Measurements from ENCODE around the gene MED10.

DNA sequence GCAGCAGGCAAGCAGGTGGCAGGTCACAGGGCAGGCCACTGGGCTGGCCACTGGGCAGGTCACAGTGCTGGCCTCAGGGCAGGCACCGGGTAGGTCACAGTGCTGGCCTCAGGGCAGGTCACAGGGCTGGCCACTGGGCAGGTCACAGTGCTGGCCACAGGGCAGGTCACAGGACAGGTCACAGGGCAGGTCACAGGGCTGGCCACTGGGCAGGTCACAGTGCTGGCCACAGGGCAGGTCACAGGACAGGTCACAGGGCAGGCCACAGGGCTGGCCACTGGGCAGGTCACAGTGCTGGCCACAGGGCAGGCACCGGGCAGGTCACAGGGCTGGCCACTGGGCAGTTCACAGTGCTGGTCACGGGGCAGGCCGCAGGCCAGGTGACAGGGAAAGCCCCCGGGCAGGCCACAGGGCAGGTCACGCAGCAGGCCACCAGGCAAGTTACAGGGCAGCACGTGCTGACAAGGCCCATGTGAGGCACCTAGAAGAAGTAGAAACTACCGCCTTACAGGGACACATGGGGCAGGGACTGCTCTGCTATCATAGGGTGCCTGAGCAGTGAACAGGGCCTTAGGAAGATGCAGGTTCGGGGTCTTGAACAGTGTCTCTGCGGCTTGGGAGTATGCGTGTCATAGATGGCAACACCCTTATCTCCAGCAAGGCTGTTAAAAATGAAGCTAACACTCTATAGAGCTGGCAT lies 18.6 kb upstream of the MED10 start:
- no peak for TF ChIP-seq POLR2A (IDR thresholded peaks at IDR 0.05)
- TF ChIP-seq, protein P1, sequence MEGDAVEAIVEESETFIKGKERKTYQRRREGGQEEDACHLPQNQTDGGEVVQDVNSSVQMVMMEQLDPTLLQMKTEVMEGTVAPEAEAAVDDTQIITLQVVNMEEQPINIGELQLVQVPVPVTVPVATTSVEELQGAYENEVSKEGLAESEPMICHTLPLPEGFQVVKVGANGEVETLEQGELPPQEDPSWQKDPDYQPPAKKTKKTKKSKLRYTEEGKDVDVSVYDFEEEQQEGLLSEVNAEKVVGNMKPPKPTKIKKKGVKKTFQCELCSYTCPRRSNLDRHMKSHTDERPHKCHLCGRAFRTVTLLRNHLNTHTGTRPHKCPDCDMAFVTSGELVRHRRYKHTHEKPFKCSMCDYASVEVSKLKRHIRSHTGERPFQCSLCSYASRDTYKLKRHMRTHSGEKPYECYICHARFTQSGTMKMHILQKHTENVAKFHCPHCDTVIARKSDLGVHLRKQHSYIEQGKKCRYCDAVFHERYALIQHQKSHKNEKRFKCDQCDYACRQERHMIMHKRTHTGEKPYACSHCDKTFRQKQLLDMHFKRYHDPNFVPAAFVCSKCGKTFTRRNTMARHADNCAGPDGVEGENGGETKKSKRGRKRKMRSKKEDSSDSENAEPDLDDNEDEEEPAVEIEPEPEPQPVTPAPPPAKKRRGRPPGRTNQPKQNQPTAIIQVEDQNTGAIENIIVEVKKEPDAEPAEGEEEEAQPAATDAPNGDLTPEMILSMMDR (IDR thresholded peaks at IDR 0.05): no peak
- no peak for TF ChIP-seq EP300 (IDR thresholded peaks at IDR 0.05)
